ENCODE results near the gene ERCC1. TPM values are rescaled to one million over a fixed set of nuclear protein-coding genes. Genes with fewer than 3 reads are reported as not detected.

ERCC1 gene
- total and polyA plus RNA-seq, 2 of the 13 experiments (the other 11 are each of a cell fraction or from before 2014, with no cell fraction given) = 40.0 to 66.4 TPM

GRCh38 chr19:45439569-45440258 is 16.0 kb upstream of the ERCC1 start (continued):
- no peak for TF ChIP-seq ZUFSP (CRISPR knock-in tag; IDR thresholded peaks at IDR 0.05; ENCODE audit: borderline replicate concordance)
- TF ChIP-seq GTF2F1 (IDR thresholded peaks at IDR 0.05; ENCODE audit: low read length) = no peak
- TF ChIP-seq ZEB1 (IDR thresholded peaks at IDR 0.05; ENCODE audit: insufficient replicate concordance, low read depth) = no peak
- no peak for TF ChIP-seq EZH2 (conservative IDR thresholded peaks at IDR 0.05; ENCODE audit: low read depth, low read length)
- TF ChIP-seq ZNF614 (CRISPR knock-in tag; IDR thresholded peaks at IDR 0.05; ENCODE audit: borderline replicate concordance) = no peak
- no peak; the same call in 1 of the 2 replicates for TF ChIP-seq ZNF784 (CRISPR knock-in tag; IDR thresholded peaks at IDR 0.05; ENCODE audit: borderline replicate concordance)
- TF ChIP-seq MATR3 (CRISPR knock-in tag; IDR thresholded peaks at IDR 0.05) = no peak
- no peak for TF ChIP-seq MAFG (CRISPR knock-in tag; IDR thresholded peaks at IDR 0.05)
- TF ChIP-seq CHD2 (IDR thresholded peaks at IDR 0.05; ENCODE audit: low read depth, low read length) = no peak
- TF ChIP-seq RBFOX2 (IDR thresholded peaks at IDR 0.05; ENCODE audit: low read depth, low read length) = peak; percentile 43; the same call in 1 of the 2 replicates
- TF ChIP-seq ZBTB21 (CRISPR knock-in tag; IDR thresholded peaks at IDR 0.05) = no peak
- no peak for TF ChIP-seq ZFYVE20 (CRISPR knock-in tag; IDR thresholded peaks at IDR 0.05; ENCODE audit: borderline replicate concordance, low read depth)
- TF ChIP-seq SUZ12 (IDR thresholded peaks at IDR 0.05; ENCODE audit: low read depth, low read length) = no peak
- TF ChIP-seq HHEX (CRISPR knock-in tag; IDR thresholded peaks at IDR 0.05) = no peak
- no peak for TF ChIP-seq EP300 (IDR thresholded peaks at IDR 0.05; ENCODE audit: low read depth in 2 of 2, low read length in 2 of 2)
- TF ChIP-seq EP300 (CRISPR knock-in tag; IDR thresholded peaks at IDR 0.05; ENCODE audit: borderline replicate concordance) = no peak
- no peak for TF ChIP-seq ZNF180 (CRISPR knock-in tag; IDR thresholded peaks at IDR 0.05; ENCODE audit: borderline replicate concordance, low read depth)
- TF ChIP-seq MAZ (IDR thresholded peaks at IDR 0.05; ENCODE audit: borderline replicate concordance, low read depth, low read length) = 0 out of 2 replicates have a peak, but pooled peaks have one; percentile 39
- TF ChIP-seq MAZ (CRISPR knock-in tag; IDR thresholded peaks at IDR 0.05; ENCODE audit: low read depth) = peak; percentile 50
- no peak for TF ChIP-seq DBP (CRISPR knock-in tag; IDR thresholded peaks at IDR 0.05; ENCODE audit: not compliant biosample characterization)
- TF ChIP-seq HBP1 (CRISPR knock-in tag; IDR thresholded peaks at IDR 0.05; ENCODE audit: low read depth) = no peak
- TF ChIP-seq NR3C1 (CRISPR knock-in tag; IDR thresholded peaks at IDR 0.05) = no peak
- no peak for TF ChIP-seq GTF3A (CRISPR knock-in tag; conservative IDR thresholded peaks at IDR 0.05)
- no peak for TF ChIP-seq TBL1XR1 (IDR thresholded peaks at IDR 0.05; ENCODE audit: borderline replicate concordance, low read length, partially characterized antibody)
- no peak for TF ChIP-seq RBM39 (IDR thresholded peaks at IDR 0.05; ENCODE audit: low read depth, low read length, poor library complexity, severe bottlenecking)
